A549 (cell line): ENCODE results near the gene RETREG1.

ENCODE experiments used
- CBX8 ChIP-seq: fragments of 200-600 bp; sonication (generic); IDR thresholded peaks from 2 replicates; pipeline ENCODE4 v1.6.1; 2016
- CTCF ChIP-seq: fragments of >200 bp; sonication (Bioruptor Twin); formaldehyde crosslinking; IDR thresholded peaks from 3 replicates; pipeline ENCODE4 v1.5.1; 2016
- E2F6 ChIP-seq: IDR thresholded peaks from 2 replicates; pipeline ENCODE4 v1.6.1; 2012; ENCODE audit warnings: low read depth, borderline replicate concordance
- HOXB13 ChIP-seq: fragments of 250-450 bp; sonication (Bioruptor Pico); IDR thresholded peaks from 2 replicates; pipeline ENCODE4 v1.5.0; 2020; ENCODE audit warnings: low read depth, mild to moderate bottlenecking, moderate library complexity
- KDM1A ChIP-seq: fragments of 200-600 bp; sonication (generic); IDR thresholded peaks from 2 replicates; pipeline ENCODE4 v1.6.1; 2016; ENCODE audit warnings: low read depth, mild to moderate bottlenecking
- MAZ ChIP-seq: fragments of 150-350 bp; IDR thresholded peaks from 2 replicates; pipeline ENCODE4 v1.6.1; 2014; ENCODE audit warnings: antibody characterized with exemption, low read depth, low read length, borderline replicate concordance
- NPAS2 ChIP-seq: fragments of 250-450 bp; sonication (Bioruptor Pico); IDR thresholded peaks from 2 replicates; pipeline ENCODE4 v1.8.0; 2022; ENCODE audit warnings: mild to moderate bottlenecking, moderate library complexity, borderline replicate concordance
- POLR2A ChIP-seq: IDR thresholded peaks from 2 replicates; pipeline ENCODE4 v1.6.1; 2012; ENCODE audit warnings: mild to moderate bottlenecking, low read length
- RNF2 ChIP-seq: fragments of 200-600 bp; sonication (generic); IDR thresholded peaks from 2 replicates; pipeline ENCODE4 v1.6.1; 2016; ENCODE audit warnings: low read depth, mild to moderate bottlenecking, antibody characterized with exemption, moderate library complexity, borderline replicate concordance
- USF2 ChIP-seq: fragments of 450-650 bp; IDR thresholded peaks from 2 replicates; pipeline ENCODE4 v1.6.1; 2014; ENCODE audit warnings: antibody characterized with exemption

GRCh38 chr5:16616536-16617273 is at the start of gene RETREG1:
- TF ChIP-seq CTCF (no peak; the same call in 2 of the 3 replicates), RNF2 (no peak), NPAS2 (no peak), MAZ (no peak), POLR2A (peak; percentile 28), CBX8 (no peak), USF2 (no peak), E2F6 (no peak), KDM1A (no peak), HOXB13 (no peak)
